Endothelial cell of umbilical vein (primary cell): ENCODE results near the gene ATG7. TPM values are rescaled to one million over a fixed set of nuclear protein-coding genes. Genes with fewer than 3 reads are reported as not detected.

Experiments
- BruUV-seq: library from RNA; stranded (reverse); fragments of 400-500 nt; replicated peaks from 2 replicates; lab custom pipeline; 2021; lab: Mats Ljungman, UMichigan
- CTCF ChIA-PET: fragments of 300-600, 350-600 bp; sonication (Branson Sonifier 250); formaldehyde crosslinking; loops from one replicate; lab custom pipeline; 2021; ENCODE audit warnings: antibody characterized with exemption, inconsistent platforms; lab: Charles Lee
- POLR2A ChIA-PET: fragments of 300-600, 350-600 bp; sonication (Branson Sonifier 250); formaldehyde crosslinking; loops from one replicate; lab custom pipeline; 2021; ENCODE audit warnings: antibody characterized with exemption, inconsistent platforms; lab: Charles Lee
- DNase-seq: peaks from one replicate; pipeline ENCODE4 v3.0.0-alpha.2; 2011; ENCODE audit warnings: low read depth, low spot score
- FAIRE-seq: peaks from 2 replicates; lab custom pipeline; 2011; peaks lifted over from hg19 to GRCh38; lab: Jason Lieb, UNC
- H2AFZ ChIP-seq: 2 replicates; pipeline ENCODE4 v1.6.0; 2012; ENCODE audit warnings: low read depth, low read length, control low read depth, inconsistent platforms
- H3K27ac ChIP-seq: 2 replicates; pipeline ENCODE4 v1.5.1; 2011; ENCODE audit warnings: low read depth, mild to moderate bottlenecking, control low read depth, low read length, moderate library complexity; ENCODE audit not compliant: insufficient read depth
- H3K27me3 ChIP-seq, 2 experiments: 2 replicates each; pipeline versions ENCODE4 v1.6.0 to v1.6.1; 2011; ENCODE audit warnings: low read length in 2 of 2, mixed read lengths in 1 of 2; ENCODE audit not compliant: control insufficient read depth in 2 of 2, insufficient read depth in 2 of 2
- H3K36me3 ChIP-seq, 2 experiments: 2 replicates in 1 of 2; 3 replicates in 1 of 2; pipeline ENCODE4 v1.5.1; 2011; ENCODE audit warnings: low read length in 2 of 2, mild to moderate bottlenecking in 1 of 2, moderate library complexity in 1 of 2; ENCODE audit not compliant: control insufficient read depth in 2 of 2, insufficient read depth in 2 of 2; ENCODE audit errors: extremely low read depth in 1 of 2
- H3K4me1 ChIP-seq: 3 replicates; pipeline ENCODE4 v1.5.1; 2011; ENCODE audit warnings: mild to moderate bottlenecking, low read length; ENCODE audit not compliant: control insufficient read depth, insufficient read depth; ENCODE audit errors: extremely low read depth
- H3K4me2 ChIP-seq: 2 replicates; pipeline ENCODE4 v1.6.1; 2011; ENCODE audit warnings: low read length, control low read depth, mixed read lengths; ENCODE audit not compliant: insufficient read depth
- H3K4me3 ChIP-seq, 3 experiments: fragments of 200-600 bp in 1 of 3; sonication (generic), shearing (Covaris generic) in 1 of 3; replicated peaks in 1 of 3; 2 replicates each; pipeline ENCODE4 v1.5.1; 2011 to 2016; ENCODE audit warnings: control low read depth in 3 of 3, low read length in 3 of 3, mild to moderate bottlenecking in 2 of 3, inconsistent platforms in 1 of 3, low read depth in 1 of 3, moderate library complexity in 1 of 3; ENCODE audit not compliant: insufficient read depth in 1 of 3
- H3K79me2 ChIP-seq: 2 replicates; pipeline ENCODE4 v1.6.0; 2012; ENCODE audit warnings: low read length, inconsistent platforms; ENCODE audit not compliant: control insufficient read depth, insufficient read depth
- H3K9ac ChIP-seq: replicated peaks from 2 replicates; pipeline ENCODE3; 2011; ENCODE audit warnings: low read length, control low read depth; ENCODE audit not compliant: insufficient read depth; ENCODE audit errors: extremely low read depth
- H3K9me1 ChIP-seq: replicated peaks from 3 replicates; pipeline ENCODE4 v1.6.0; 2011; ENCODE audit warnings: mild to moderate bottlenecking, low read length; ENCODE audit not compliant: control insufficient read depth, insufficient read depth; ENCODE audit errors: extremely low read depth
- H3K9me3 ChIP-seq: replicated peaks from 2 replicates; pipeline ENCODE4 v1.5.1; 2012; ENCODE audit warnings: low read length, inconsistent platforms; ENCODE audit not compliant: control insufficient read depth, insufficient read depth
- H4K20me1 ChIP-seq: replicated peaks from 2 replicates; pipeline ENCODE3; 2011; ENCODE audit warnings: mild to moderate bottlenecking, low read length; ENCODE audit not compliant: control insufficient read depth, insufficient read depth; ENCODE audit errors: extremely low read depth
- EZH2 ChIP-seq: IDR thresholded peaks from 2 replicates; pipeline ENCODE4 v1.6.1; 2012; ENCODE audit warnings: borderline replicate concordance, low read depth, mild to moderate bottlenecking, moderate library complexity, low read length, inconsistent platforms; ENCODE audit not compliant: severe bottlenecking
- FOS ChIP-seq: IDR thresholded peaks from 2 replicates; pipeline ENCODE4 v1.6.1; 2011; ENCODE audit warnings: mild to moderate bottlenecking, low read length, moderate library complexity, borderline replicate concordance; ENCODE audit not compliant: insufficient read depth
- GATA2 ChIP-seq: IDR thresholded peaks from 2 replicates; pipeline ENCODE4 v1.7.0; 2011; ENCODE audit warnings: low read depth, mild to moderate bottlenecking, moderate library complexity, mixed read lengths, low read length; ENCODE audit not compliant: insufficient read length, insufficient read depth
- JUN ChIP-seq: IDR thresholded peaks from 2 replicates; pipeline ENCODE4 v1.6.1; 2011; ENCODE audit warnings: borderline replicate concordance, low read depth; ENCODE audit not compliant: insufficient read length, insufficient read depth
- MYC ChIP-seq: IDR thresholded peaks from one replicate; pipeline ENCODE4 v1.6.1; 2011; ENCODE audit warnings: mild to moderate bottlenecking, low read depth, low read length
- POLR2A ChIP-seq: IDR thresholded peaks from 2 replicates; pipeline ENCODE4 v1.6.1; 2012; ENCODE audit warnings: low read depth, mild to moderate bottlenecking, control low read depth, low read length
- POLR2AphosphoS5 ChIP-seq: IDR thresholded peaks from 2 replicates; pipeline ENCODE4 v1.6.1; 2012; ENCODE audit warnings: low read depth, mild to moderate bottlenecking, control low read depth, low read length, moderate library complexity; ENCODE audit not compliant: insufficient read depth
- dilution Hi-C: fragments of 300-500 bp; cut with MboI; formaldehyde crosslinking; loops from one replicate; pipeline ENCODE4 v1.15.0; 2019; ENCODE audit warnings: low sequenced_read_pairs; ENCODE audit not compliant: extremely low pct_ligation_motif_present
- intact Hi-C: fragments of 100-400 bp; cut with micrococcal nuclease; formaldehyde crosslinking; loops from one replicate; pipeline ENCODE4 v1.10.0; 2022
- polyA plus RNA-seq, 4 experiments: library from polyadenylated mRNA; depleted of rRNA in 3 of 4; stranded (reverse) in 3 of 4; unstranded in 1 of 4; fragments of >200 nt; gene quantifications; 2 replicates each; pipeline versions ENCODE4 v1.2.1 to v1.2.3, GENCODE V29; 2011 to 2012; ENCODE audit warnings: missing spikeins in 1 of 4
- total RNA-seq: library from RNA; stranded (reverse); gene quantifications from 2 replicates; pipeline ENCODE4 v1.2.3, GENCODE V29; 2021
- TF ChIP-seq, protein P1 (sequence below), 2 donors: IDR thresholded peaks; 1 replicate in 1 of 2; 2 replicates in 1 of 2; pipeline ENCODE4 v1.5.1; 2011; ENCODE audit warnings: low read length in 2 of 2, mild to moderate bottlenecking in 2 of 2, moderate library complexity in 2 of 2, control low read depth in 1 of 2, inconsistent platforms in 1 of 2, low read depth in 1 of 2; ENCODE audit not compliant: insufficient read depth in 1 of 2; ENCODE audit errors: extremely low read depth in 1 of 2
- TF ChIP-seq, protein P2 (sequence below): IDR thresholded peaks from 2 replicates; pipeline ENCODE4 v1.6.1; 2011; ENCODE audit not compliant: insufficient read depth, insufficient read length

ATG7 gene
- total and polyA plus RNA-seq, 2 donors (not counting 3 experiments of a cell fraction or from before 2014, with no cell fraction given), result 30.8 to 48.3 TPM

DNA sequence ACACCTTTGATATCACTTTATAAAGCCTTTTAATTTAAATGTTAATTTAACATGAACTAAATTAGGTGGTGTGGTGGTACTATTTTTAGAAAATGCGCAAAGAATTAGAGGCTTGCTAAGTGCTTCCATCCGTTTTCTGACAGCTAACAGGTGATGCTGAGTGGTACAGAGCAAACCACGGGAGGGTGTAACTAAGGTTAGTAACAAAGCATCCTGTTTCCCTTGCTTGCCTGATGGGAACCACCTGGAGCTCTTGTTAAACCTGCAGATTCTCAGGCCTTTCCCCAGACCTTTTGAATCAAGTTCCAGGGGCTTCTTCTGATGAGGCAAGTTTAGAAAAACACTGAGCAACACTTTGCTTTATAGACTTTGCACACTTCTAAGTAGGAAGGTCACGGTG is 101.0 kb downstream of the ATG7 start:
- Histone ChIP-seq H3K4me2 (no peak overlapping the region), H3K9me3 (no peaks in the 10 kb centered on the region), H3K4me1 (no peaks in the 10 kb centered on the region), H3K4me3 (no peak overlapping the region), H3K79me2 (no peaks in the 10 kb centered on the region), H3K36me3 (no peaks in the 10 kb centered on the region), H4K20me1 (no peaks in the 10 kb centered on the region), H2AFZ (no peak overlapping the region), H3K9ac (no peak overlapping the region), H3K9me1 (no peaks in the 10 kb centered on the region), H3K27me3 (no peaks in the 10 kb centered on the region), H3K27ac (no peak overlapping the region)
- POLR2A ChIA-PET, result no interaction called here
- BruUV-seq, result no TSS peak
- DNase-seq (no peak), FAIRE-seq (no peak)
- CTCF ChIA-PET, result no interaction called here
- dilution Hi-C loops, result no loop called here
- intact Hi-C loops, result no loop called here
- TF ChIP-seq, protein P1, sequence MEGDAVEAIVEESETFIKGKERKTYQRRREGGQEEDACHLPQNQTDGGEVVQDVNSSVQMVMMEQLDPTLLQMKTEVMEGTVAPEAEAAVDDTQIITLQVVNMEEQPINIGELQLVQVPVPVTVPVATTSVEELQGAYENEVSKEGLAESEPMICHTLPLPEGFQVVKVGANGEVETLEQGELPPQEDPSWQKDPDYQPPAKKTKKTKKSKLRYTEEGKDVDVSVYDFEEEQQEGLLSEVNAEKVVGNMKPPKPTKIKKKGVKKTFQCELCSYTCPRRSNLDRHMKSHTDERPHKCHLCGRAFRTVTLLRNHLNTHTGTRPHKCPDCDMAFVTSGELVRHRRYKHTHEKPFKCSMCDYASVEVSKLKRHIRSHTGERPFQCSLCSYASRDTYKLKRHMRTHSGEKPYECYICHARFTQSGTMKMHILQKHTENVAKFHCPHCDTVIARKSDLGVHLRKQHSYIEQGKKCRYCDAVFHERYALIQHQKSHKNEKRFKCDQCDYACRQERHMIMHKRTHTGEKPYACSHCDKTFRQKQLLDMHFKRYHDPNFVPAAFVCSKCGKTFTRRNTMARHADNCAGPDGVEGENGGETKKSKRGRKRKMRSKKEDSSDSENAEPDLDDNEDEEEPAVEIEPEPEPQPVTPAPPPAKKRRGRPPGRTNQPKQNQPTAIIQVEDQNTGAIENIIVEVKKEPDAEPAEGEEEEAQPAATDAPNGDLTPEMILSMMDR (IDR thresholded peaks at IDR 0.05; ENCODE audit: extremely low read depth in 1 of 2, insufficient read depth in 1 of 2, low read depth in 1 of 2, low read length in 2 of 2), result no peak
- no peak for TF ChIP-seq MYC

DNA sequence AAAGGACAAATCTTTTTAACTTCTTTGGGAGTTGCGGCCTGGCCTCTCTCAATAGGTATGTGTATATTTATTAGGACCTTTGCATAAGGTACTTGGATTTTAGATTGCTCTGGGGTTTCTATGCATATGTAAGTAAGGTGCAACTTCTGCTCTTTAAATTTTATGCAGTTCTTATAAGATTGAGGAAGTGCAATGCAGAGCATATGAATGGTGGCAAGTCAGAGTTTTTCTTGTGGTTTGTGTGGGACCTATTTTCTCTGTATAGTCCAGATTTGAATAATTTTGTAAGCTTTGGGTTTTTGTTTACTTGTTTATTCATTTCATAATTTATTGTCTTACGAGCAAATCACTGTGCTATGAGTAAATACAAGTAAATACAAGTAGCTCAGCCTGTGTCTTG is 101.5 kb downstream of the ATG7 start:
- POLR2A ChIA-PET, result no interaction called here
- H3K9ac ChIP-seq, result no peak overlapping the region
- no peaks in the 10 kb centered on the region for H3K36me3 ChIP-seq
- no peak for DNase-seq
- no peaks in the 10 kb centered on the region for H3K9me1 ChIP-seq
- no peak overlapping the region for H3K4me2 ChIP-seq
- H3K4me1 ChIP-seq, result no peaks in the 10 kb centered on the region
- dilution Hi-C loops (no loop called here), intact Hi-C loops (no loop called here)
- CTCF ChIA-PET, result no interaction called here
- no peaks in the 10 kb centered on the region for H3K27me3 ChIP-seq
- H3K9me3 ChIP-seq, result no peaks in the 10 kb centered on the region
- H2AFZ ChIP-seq, result no peak overlapping the region
- H3K79me2 ChIP-seq, result no peaks in the 10 kb centered on the region
- no peak overlapping the region for H3K27ac ChIP-seq
- H3K4me3 ChIP-seq, result no peak overlapping the region
- H4K20me1 ChIP-seq, result no peaks in the 10 kb centered on the region
- FAIRE-seq, result no peak
- no TSS peak for BruUV-seq
- no peak for TF ChIP-seq MYC
- TF ChIP-seq, protein P1 (IDR thresholded peaks at IDR 0.05; ENCODE audit: extremely low read depth in 1 of 2, insufficient read depth in 1 of 2, low read depth in 1 of 2, low read length in 2 of 2), result no peak
- TF ChIP-seq JUN, result no peak
- no peak for TF ChIP-seq GATA2
- TF ChIP-seq FOS, result no peak
- TF ChIP-seq, protein P2, sequence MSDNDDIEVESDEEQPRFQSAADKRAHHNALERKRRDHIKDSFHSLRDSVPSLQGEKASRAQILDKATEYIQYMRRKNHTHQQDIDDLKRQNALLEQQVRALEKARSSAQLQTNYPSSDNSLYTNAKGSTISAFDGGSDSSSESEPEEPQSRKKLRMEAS, result no peak
- TF ChIP-seq POLR2A, result no peak
- TF ChIP-seq POLR2AphosphoS5, result no peak
- no peak for TF ChIP-seq EZH2
